Esophagus muscularis mucosa (tissue), 4 donors: ENCODE results near the gene EPSTI1. TPM values are rescaled to one million over a fixed set of nuclear protein-coding genes. Genes with fewer than 3 reads are reported as not detected.

Experiments
- DNase-seq: peaks from one replicate; pipeline ENCODE4 v3.0.0-alpha.2; 2017; ENCODE audit errors: extremely low spot score
- H3K27ac ChIP-seq, 4 donors: fragments of 200-600 bp; sonication (generic); replicated peaks in 1 of 4; 1 replicate in 3 of 4; 2 replicates in 1 of 4; pipeline ENCODE4 v1.5.1; 2016 to 2019; ENCODE audit warnings: mild to moderate bottlenecking in 1 of 4
- H3K27me3 ChIP-seq, 4 donors: fragments of 200-600 bp; sonication (generic); one replicate each; pipeline versions ENCODE4 v1.5.1 to v1.6.0; 2016 to 2019
- H3K36me3 ChIP-seq, 4 donors: fragments of 200-600 bp; sonication (generic); one replicate each; pipeline ENCODE4 v1.5.1; 2016 to 2019
- H3K4me1 ChIP-seq, 4 donors: fragments of 200-600 bp; sonication (generic); one replicate each; pipeline ENCODE4 v1.5.1; 2016 to 2019
- H3K4me3 ChIP-seq, 4 donors: fragments of 200-600 bp; sonication (generic); 1 replicate in 2 of 4; 2 replicates in 2 of 4; pipeline ENCODE4 v1.5.1; 2016 to 2019; ENCODE audit warnings: mild to moderate bottlenecking in 4 of 4, moderate library complexity in 1 of 4
- H3K9me3 ChIP-seq, 4 donors: fragments of 200-600 bp; sonication (generic); 1 replicate in 3 of 4; 2 replicates in 1 of 4; pipeline ENCODE4 v1.5.1; 2016 to 2019
- EP300 ChIP-seq: sonication (generic); formaldehyde crosslinking; IDR thresholded peaks from one replicate; pipeline ENCODE4 v1.6.1; 2017; ENCODE audit warnings: antibody characterized with exemption
- POLR2A ChIP-seq: fragments of 450-650 bp; IDR thresholded peaks from one replicate; pipeline ENCODE4 v1.6.1; 2017; ENCODE audit warnings: antibody characterized with exemption, moderate library complexity, mild to moderate bottlenecking, low read depth
- POLR2AphosphoS5 ChIP-seq, 2 donors: sonication (generic); formaldehyde crosslinking; IDR thresholded peaks; one replicate each; pipeline ENCODE4 v1.6.1; 2017; ENCODE audit warnings: antibody characterized with exemption in 2 of 2
- WGBS: methylation state at CpG from one replicate; pipeline ENCODE4 v1.1.5; 2018; 5-methylcytosine and 5-hydroxymethylcytosine counted together
- intact Hi-C: fragments of 100-400 bp; cut with DNase I; formaldehyde crosslinking; loops from one replicate; pipeline ENCODE4 v1.15.1; 2023
- total RNA-seq, 4 donors: library from RNA; depleted of rRNA; stranded (reverse); fragments of >200 nt; gene quantifications; one replicate each; pipeline versions ENCODE4 v1.1.0 to v1.2.1, GENCODE V29; 2016
- TF ChIP-seq, protein P1 (sequence below), 3 experiments: fragments of 200-600 bp in 2 of 3; fragments of 450-650 bp in 1 of 3; sonication (generic) in 2 of 3; IDR thresholded peaks; one replicate each; pipeline ENCODE4 v1.5.1; 2017 to 2019; ENCODE audit warnings: antibody characterized with exemption in 3 of 3, mild to moderate bottlenecking in 2 of 3, moderate library complexity in 1 of 3

The EPSTI1 gene
- total RNA-seq, 4 donors from 2014 or later, result 4.6 to 16.3 (median 9.6) TPM

GRCh38 chr13:42968906-42969305 lies 23.1 kb downstream of the EPSTI1 start:
- Histone ChIP-seq H3K9me3 (no peaks in the 10 kb centered on the region), H3K27me3 (no peaks in the 10 kb centered on the region), H3K4me1 (peaks cover 8 to 27% (median 21%) of the 10 kb centered on the region in 4 donors), H3K27ac (no peak overlapping the region), H3K36me3 (peaks cover 0 to 2% (median 0%) of the 10 kb centered on the region in 4 donors), H3K4me3 (no peak overlapping the region)
- DNase-seq, result peak; percentile 77
- WGBS, result 93% methylated on average over 8 of the region's 8 CpGs
- intact Hi-C loops, result loop anchor here (10.0 kb wide), 1 partner anchor 106 kb away; no protein-coding TSS in a partner anchor
- TF ChIP-seq EP300 (no peak), POLR2AphosphoS5 (IDR thresholded peaks at IDR 0.05) (no peak), POLR2A (no peak)

- Histone ChIP-seq H3K4me1 (peaks cover 8 to 31% (median 22%) of the 10 kb centered on the region in 4 donors), H3K27me3 (no peaks in the 10 kb centered on the region), H3K27ac (no peak overlapping the region), H3K9me3 (no peaks in the 10 kb centered on the region), H3K4me3 (no peak overlapping the region), H3K36me3 (peaks cover 0 to 5% (median under 1%) of the 10 kb centered on the region in 4 donors)
- TF ChIP-seq, protein P1, sequence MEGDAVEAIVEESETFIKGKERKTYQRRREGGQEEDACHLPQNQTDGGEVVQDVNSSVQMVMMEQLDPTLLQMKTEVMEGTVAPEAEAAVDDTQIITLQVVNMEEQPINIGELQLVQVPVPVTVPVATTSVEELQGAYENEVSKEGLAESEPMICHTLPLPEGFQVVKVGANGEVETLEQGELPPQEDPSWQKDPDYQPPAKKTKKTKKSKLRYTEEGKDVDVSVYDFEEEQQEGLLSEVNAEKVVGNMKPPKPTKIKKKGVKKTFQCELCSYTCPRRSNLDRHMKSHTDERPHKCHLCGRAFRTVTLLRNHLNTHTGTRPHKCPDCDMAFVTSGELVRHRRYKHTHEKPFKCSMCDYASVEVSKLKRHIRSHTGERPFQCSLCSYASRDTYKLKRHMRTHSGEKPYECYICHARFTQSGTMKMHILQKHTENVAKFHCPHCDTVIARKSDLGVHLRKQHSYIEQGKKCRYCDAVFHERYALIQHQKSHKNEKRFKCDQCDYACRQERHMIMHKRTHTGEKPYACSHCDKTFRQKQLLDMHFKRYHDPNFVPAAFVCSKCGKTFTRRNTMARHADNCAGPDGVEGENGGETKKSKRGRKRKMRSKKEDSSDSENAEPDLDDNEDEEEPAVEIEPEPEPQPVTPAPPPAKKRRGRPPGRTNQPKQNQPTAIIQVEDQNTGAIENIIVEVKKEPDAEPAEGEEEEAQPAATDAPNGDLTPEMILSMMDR (IDR thresholded peaks at IDR 0.05), result no peak
- TF ChIP-seq POLR2AphosphoS5 (IDR thresholded peaks at IDR 0.05), result no peak
- no peak for TF ChIP-seq EP300
- TF ChIP-seq POLR2A, result no peak
- 77% methylated on average over 5 of the region's 5 CpGs for WGBS
- intact Hi-C loops, result loop anchor here (10.0 kb wide), 1 partner anchor 107 kb away; no protein-coding TSS in a partner anchor
- DNase-seq, result no peak
Measured at GRCh38 chr13:42967660-42968059, 24.4 kb downstream of the EPSTI1 start.

GRCh38 chr13:42965281-42965680 lies 26.8 kb downstream of the EPSTI1 start:
- no peak for DNase-seq
- WGBS, result 67% methylated on average over 2 of the region's 2 CpGs
- Histone ChIP-seq H3K4me1 (peaks cover 8 to 28% (median 22%) of the 10 kb centered on the region in 4 donors), H3K27ac (no peak overlapping the region), H3K9me3 (no peaks in the 10 kb centered on the region), H3K36me3 (peaks cover 0 to 24% (median 13%) of the 10 kb centered on the region in 4 donors), H3K27me3 (no peaks in the 10 kb centered on the region), H3K4me3 (no peak overlapping the region)
- no peak for TF ChIP-seq POLR2A
- TF ChIP-seq EP300, result no peak
- TF ChIP-seq POLR2AphosphoS5 (IDR thresholded peaks at IDR 0.05), result no peak
- TF ChIP-seq, protein P1 (IDR thresholded peaks at IDR 0.05), result no peak
- intact Hi-C loops, result loop anchor here (10.0 kb wide), 1 partner anchor 110 kb away; no protein-coding TSS in a partner anchor

- H3K4me1 ChIP-seq, result peaks cover 8 to 26% (median 19%) of the 10 kb centered on the region in 4 donors
- no peak overlapping the region for H3K4me3 ChIP-seq
- WGBS, result 64% methylated on average over 1 of the region's 1 CpG
- no peak overlapping the region for H3K27ac ChIP-seq
- intact Hi-C loops, result loop anchor here (10.0 kb wide), 1 partner anchor 110 kb away; no protein-coding TSS in a partner anchor
- peaks cover 0 to 26% (median 13%) of the 10 kb centered on the region in 4 donors for H3K36me3 ChIP-seq
- DNase-seq, result no peak
- no peak for TF ChIP-seq POLR2AphosphoS5 (IDR thresholded peaks at IDR 0.05)
- no peak for TF ChIP-seq POLR2A
- TF ChIP-seq EP300, result no peak
- TF ChIP-seq, protein P1 (IDR thresholded peaks at IDR 0.05), result no peak
- H3K27me3 ChIP-seq, result no peaks in the 10 kb centered on the region
- no peaks in the 10 kb centered on the region for H3K9me3 ChIP-seq
Measured at GRCh38 chr13:42964761-42965161, 27.3 kb downstream of the EPSTI1 start.

DNA sequence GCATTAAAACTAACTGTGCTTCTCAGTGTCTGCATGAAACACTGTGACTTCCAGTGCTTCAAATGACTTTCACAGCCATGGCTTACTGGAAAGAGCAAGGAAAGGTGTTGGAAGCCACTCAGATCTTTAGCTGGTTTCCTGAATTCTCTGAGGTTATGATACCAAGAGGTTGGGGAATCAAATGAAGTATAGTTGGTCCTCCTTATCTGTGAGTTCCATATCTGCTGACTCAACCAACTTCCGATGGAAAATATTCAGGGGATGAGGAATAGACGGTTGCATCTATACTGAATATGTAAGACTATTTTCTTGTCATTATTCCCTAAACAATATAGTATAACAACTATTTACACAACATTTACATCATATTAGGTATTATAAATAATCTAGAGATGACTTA lies 32.4 kb downstream of the EPSTI1 start:
- 74% methylated on average over 2 of the region's 2 CpGs for WGBS
- H3K4me3 ChIP-seq, result no peak overlapping the region
- intact Hi-C loops, result loop anchor here (10.0 kb wide), 1 partner anchor 115 kb away; no protein-coding TSS in a partner anchor
- H3K4me1 ChIP-seq, result peaks cover 0 to 12% (median 7%) of the 10 kb centered on the region in 4 donors
- H3K27me3 ChIP-seq, result no peaks in the 10 kb centered on the region
- no peak for TF ChIP-seq POLR2AphosphoS5 (IDR thresholded peaks at IDR 0.05)
- TF ChIP-seq EP300, result no peak
- no peak for TF ChIP-seq POLR2A
- TF ChIP-seq, protein P1 (IDR thresholded peaks at IDR 0.05), result no peak
- H3K27ac ChIP-seq, result no peak overlapping the region
- H3K9me3 ChIP-seq, result no peaks in the 10 kb centered on the region
- no peak for DNase-seq
- peaks cover 0 to 64% (median 23%) of the 10 kb centered on the region in 4 donors for H3K36me3 ChIP-seq
